Muscle layer of duodenum (tissue), 2 donors: Measurements from ENCODE around the gene PIAS1.
A peak's percentile ranks its signal among the peaks of the same experiment; 100 is the strongest.

Experiments
- H3K27ac ChIP-seq: one replicate; pipeline ENCODE4 v1.7.0; 2013; ENCODE audit warnings: mild to moderate bottlenecking, low read length
- H3K27me3 ChIP-seq: one replicate; pipeline ENCODE4 v1.7.0; 2013; ENCODE audit warnings: low read depth, mild to moderate bottlenecking, control low read depth, low read length
- H3K36me3 ChIP-seq, 2 donors: one replicate each; pipeline ENCODE4 v1.7.0; 2013; ENCODE audit warnings: low read length in 2 of 2, control low read depth in 1 of 2, mild to moderate bottlenecking in 1 of 2; ENCODE audit not compliant: insufficient read depth in 2 of 2, control insufficient read depth in 1 of 2
- H3K4me1 ChIP-seq, 2 donors: one replicate each; pipeline ENCODE4 v1.7.0; 2013; ENCODE audit warnings: low read length in 2 of 2, mild to moderate bottlenecking in 2 of 2, control low read depth in 1 of 2, moderate library complexity in 1 of 2; ENCODE audit not compliant: insufficient read depth in 2 of 2, control insufficient read depth in 1 of 2
- H3K4me3 ChIP-seq, 2 donors: one replicate each; pipeline ENCODE4 v1.7.0; 2013; ENCODE audit warnings: low read length in 2 of 2, low read depth in 1 of 2, mild to moderate bottlenecking in 1 of 2
- H3K9me3 ChIP-seq, 2 donors: one replicate each; pipeline ENCODE4 v1.7.0; 2013; ENCODE audit warnings: low read length in 2 of 2, control low read depth in 1 of 2, mild to moderate bottlenecking in 1 of 2; ENCODE audit not compliant: control insufficient read depth in 1 of 2
- donor health status: healthy.

PIAS1 gene

DNA sequence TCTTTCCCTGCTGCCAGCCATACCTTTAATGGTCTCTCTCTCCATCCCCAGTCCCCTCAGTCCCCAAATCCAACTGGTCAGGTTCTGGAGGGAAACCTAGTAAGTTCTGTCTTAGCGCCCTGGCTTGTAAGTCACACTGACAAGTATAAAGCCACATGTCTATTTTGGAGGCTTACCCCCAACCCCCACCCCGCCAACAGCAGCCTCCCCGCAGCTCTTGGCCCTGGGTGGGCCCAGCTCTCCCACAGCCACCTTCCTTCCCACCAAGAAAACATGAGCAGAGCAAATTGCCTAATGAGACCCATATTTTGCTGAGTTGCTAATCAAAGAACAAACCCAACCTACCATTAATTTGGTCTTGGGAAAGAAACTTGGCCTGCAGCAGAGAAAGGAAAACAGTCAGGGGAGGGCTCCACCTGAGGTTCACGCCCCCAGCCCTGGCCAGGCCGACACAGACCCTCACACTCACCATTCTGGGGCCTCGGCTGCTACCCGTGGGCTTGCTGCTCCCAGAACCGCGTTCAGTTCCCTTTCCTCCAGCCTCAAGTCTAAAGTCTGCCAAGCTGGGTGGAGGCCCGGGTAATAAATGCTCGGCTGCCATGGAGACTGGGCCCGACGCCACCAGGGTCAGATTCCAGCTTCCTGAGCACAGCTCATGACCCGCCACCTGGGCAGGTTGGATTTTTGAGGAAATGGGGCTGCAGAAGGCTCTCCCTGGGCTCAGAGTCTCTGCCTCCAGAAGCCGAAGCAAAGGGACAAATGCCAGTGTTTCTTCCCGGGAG is 150.9 kb downstream of the PIAS1 start, which contains the start of gene CALML4:
Gene CALML4, minus strand, starts transcription at position 557 of the 782 bp plus-strand sequence. Its CDS starts 85 bp downstream, at position 472.
- peaks cover 14 to 19% of the 10 kb centered on the region in 2 donors for H3K4me1 ChIP-seq
- peak within 1 kb of the TSS in 1 of 2 donors; percentile 67 for H3K4me3 ChIP-seq
- no peaks in the 10 kb centered on the region for H3K9me3 ChIP-seq
- peak within 1 kb of the TSS; percentile 77 for H3K27ac ChIP-seq
- no peaks in the 10 kb centered on the region for H3K27me3 ChIP-seq
- no peaks in the 10 kb centered on the region for H3K36me3 ChIP-seq

DNA sequence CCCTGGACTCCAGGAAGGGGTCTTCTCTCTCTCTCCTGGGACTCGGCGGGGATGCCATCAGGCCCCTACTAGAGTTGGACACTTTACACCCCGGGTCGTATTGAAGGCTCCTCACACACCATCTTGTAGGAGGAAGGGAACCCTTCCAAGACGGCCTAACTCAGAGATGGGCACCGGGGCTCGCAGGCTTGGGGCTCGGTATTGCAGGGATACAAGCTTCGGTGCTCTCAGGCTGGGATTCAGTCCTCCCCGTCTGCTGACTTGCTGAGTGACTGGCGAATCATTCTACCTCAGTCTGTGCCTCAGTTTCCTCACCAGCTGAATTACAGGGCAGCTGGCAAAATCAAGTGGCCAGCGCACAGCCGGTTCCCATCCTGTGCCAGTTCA is 151.4 kb downstream of the PIAS1 start:
- H3K27me3 ChIP-seq: no peaks in the 10 kb centered on the region
- peak overlapping the region in 1 of 2 donors; percentile 67 for H3K4me3 ChIP-seq
- H3K36me3 ChIP-seq: no peaks in the 10 kb centered on the region
- no peaks in the 10 kb centered on the region for H3K9me3 ChIP-seq
- H3K4me1 ChIP-seq: peaks cover 14 to 25% of the 10 kb centered on the region in 2 donors
- peak overlapping the region; percentile 77 for H3K27ac ChIP-seq

DNA sequence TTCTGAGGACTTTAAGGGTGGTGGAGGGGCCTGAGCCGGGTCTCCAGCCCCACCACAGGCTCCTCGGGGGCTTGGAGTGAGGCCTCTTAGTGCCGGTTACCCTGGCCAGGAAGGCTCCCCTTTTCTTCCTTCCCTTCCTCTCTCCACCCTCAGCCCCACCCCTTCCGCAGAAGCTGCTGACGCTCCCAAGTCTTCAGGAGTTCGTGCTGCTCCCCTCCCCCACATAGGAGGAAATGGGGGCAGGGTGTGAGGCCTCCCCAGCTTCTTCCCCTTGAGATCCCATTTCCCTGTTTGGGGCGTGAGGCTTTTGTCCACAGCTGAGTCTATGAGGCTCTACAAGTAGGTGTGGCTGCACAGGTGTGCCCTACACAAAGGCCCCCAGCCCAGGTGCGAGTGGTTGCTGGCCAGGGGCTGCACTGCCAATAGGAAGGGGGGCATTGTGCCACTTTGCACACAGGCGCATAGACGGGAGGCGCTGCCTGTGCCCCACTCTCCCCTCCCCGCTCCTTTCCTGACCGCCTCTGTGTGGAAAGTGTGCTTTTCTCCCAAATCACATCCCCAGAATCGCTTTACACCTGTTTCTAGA is 151.9 kb downstream of the PIAS1 start:
- H3K9me3 ChIP-seq: no peaks in the 10 kb centered on the region
- H3K4me1 ChIP-seq: peaks cover 14 to 30% of the 10 kb centered on the region in 2 donors
- H3K4me3 ChIP-seq: peak overlapping the region in 1 of 2 donors; percentile 67
- peak overlapping the region; percentile 77 for H3K27ac ChIP-seq
- H3K36me3 ChIP-seq: no peaks in the 10 kb centered on the region
- no peaks in the 10 kb centered on the region for H3K27me3 ChIP-seq

DNA sequence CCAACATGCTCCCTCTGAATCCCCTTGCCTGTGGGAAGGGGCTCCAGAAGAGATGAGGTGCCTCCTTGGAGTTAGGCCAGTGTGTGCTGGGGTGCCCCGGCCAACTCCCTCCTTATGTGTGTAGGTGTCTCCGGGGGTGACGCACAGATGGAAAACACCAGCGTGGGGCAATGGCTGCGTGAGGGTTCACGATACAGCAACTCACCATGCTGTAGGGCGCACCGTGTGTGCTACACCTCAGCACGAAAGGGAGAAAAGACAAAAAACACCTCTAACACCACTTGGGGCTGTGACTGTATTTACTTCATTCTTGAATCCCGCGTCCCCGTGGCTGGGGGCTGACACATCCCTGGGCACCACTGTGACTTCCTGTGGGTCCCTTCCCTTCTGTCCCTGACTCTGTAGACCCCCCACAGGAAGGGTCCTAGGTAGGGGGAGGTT is 152.6 kb downstream of the PIAS1 start:
- peak overlapping the region; percentile 45 for H3K27ac ChIP-seq

DNA sequence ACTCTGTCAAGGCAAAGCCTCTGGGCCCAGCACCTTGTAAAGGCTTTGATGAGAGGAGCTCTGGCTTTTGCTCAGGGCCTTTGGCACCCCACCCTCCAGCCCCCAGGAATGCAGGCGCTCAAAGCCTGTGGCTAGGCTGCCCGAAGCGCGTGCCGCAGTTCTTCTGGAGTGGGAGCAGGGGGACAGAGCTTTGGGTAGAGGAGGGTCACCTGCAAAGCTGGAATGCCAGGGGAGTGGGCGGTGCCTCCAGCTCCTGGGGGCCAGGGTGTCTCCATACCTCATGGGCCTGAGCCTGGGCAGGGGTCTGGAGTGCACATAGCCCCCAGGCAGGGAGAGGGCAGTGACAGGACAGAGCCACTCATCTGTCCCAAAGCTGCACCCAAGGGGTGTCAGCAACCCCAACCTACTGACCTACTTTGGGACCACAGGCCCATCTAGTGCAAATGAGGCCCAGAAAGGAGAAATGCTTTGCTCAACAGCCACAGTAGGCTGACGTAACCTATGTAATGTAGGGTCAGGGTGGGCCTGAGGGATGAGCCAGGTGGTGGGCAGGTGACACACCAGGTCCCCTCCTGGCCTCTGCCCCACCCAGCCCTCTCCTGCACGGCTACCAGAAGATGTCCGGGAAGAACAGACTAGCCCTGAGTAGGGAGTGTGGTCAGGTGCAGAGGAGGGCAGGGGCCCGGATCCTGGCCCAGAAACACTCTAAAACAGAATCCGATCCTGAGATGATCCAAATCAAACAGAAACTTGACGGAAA is 153.2 kb downstream of the PIAS1 start:
- no peaks in the 10 kb centered on the region for H3K36me3 ChIP-seq
- no peak overlapping the region for H3K4me3 ChIP-seq
- no peak overlapping the region for H3K27ac ChIP-seq
- peaks cover 14 to 31% of the 10 kb centered on the region in 2 donors for H3K4me1 ChIP-seq
- H3K9me3 ChIP-seq: no peaks in the 10 kb centered on the region
- H3K27me3 ChIP-seq: no peaks in the 10 kb centered on the region

More for the DNA sequence above, 152.6 kb downstream of the PIAS1 start:
- no peaks in the 10 kb centered on the region for H3K9me3 ChIP-seq
- no peak overlapping the region for H3K4me3 ChIP-seq
- no peaks in the 10 kb centered on the region for H3K36me3 ChIP-seq
- H3K27me3 ChIP-seq: no peaks in the 10 kb centered on the region
- H3K4me1 ChIP-seq: peaks cover 14 to 31% of the 10 kb centered on the region in 2 donors

DNA sequence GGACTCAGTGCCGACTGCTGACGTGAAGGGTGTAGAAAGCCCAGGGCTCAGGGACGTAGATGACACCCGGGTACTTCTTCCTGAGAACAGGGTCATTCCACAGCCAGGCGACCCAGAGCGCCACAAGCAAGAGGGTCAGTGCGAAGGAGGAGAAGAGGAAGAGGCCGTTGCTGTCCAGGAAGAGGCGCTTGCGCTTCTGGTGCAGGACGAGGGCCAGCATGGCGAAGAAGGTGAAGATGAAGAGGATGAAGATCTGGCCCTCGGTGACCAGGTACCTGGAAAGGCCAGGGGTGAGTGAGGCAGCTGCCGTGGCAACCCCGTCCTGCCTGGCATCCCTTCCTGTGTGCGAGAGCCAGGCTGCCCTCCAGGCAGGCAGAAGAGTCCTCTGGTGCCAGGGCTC is 154.0 kb downstream of the PIAS1 start:
- Histone ChIP-seq H3K4me1 (peaks cover 14 to 31% of the 10 kb centered on the region in 2 donors), H3K27me3 (no peaks in the 10 kb centered on the region), H3K9me3 (no peaks in the 10 kb centered on the region), H3K4me3 (no peak overlapping the region), H3K36me3 (no peaks in the 10 kb centered on the region), H3K27ac (no peak overlapping the region)

DNA sequence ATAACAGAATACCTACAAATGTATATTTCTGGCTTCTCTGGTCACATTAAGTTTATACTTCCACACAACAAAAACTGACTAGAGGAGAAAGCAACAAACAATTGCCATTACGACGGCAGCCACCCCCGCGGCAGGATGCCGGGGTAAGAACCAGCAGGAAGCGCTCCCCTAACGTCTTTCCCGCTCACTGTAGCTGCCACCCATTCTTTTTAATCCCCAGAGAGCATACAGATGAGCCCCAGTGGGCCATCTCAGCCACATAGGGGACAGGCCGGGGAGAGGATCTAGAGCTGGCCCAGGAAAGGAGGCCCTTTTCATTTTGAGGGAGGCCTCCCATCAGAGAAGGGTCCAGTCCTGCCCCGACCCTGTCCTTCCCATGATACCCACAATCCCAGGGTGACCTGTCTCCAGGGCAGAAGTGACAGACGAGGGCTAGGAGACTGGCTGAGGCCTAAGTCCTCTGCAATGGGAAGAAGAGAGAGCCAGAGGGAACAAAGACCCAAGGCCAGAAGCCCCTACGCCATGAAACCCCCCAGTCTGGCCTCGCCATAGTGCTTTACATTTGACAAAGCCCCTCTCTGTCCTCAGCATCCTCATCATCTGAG is 154.6 kb downstream of the PIAS1 start:
- H3K4me3 ChIP-seq: no peak overlapping the region
- peaks cover 14 to 31% of the 10 kb centered on the region in 2 donors for H3K4me1 ChIP-seq
- no peaks in the 10 kb centered on the region for H3K27me3 ChIP-seq
- H3K27ac ChIP-seq: no peak overlapping the region
- H3K9me3 ChIP-seq: no peaks in the 10 kb centered on the region
- no peaks in the 10 kb centered on the region for H3K36me3 ChIP-seq

DNA sequence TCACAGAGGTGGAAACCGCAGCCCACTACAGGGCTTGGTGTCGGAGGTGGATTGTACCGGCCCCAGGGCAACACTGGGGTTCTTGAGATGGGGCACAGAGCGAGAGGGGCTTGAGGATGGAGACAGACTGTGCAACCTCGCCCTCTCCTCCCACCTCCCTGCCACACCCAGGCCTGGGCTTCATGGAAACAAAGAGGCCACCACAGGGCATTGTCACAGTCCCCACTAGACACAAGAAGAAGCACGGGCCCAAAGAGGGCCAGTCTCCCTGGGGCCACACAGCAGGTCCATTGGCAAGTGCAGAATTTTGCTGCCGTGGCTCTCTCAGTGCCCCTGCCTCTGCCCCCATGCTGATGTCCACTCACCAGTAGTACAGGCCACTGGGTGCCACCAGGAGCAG is 155.2 kb downstream of the PIAS1 start:
- Histone ChIP-seq H3K27me3 (no peaks in the 10 kb centered on the region), H3K4me3 (no peak overlapping the region), H3K4me1 (peaks cover 14 to 30% of the 10 kb centered on the region in 2 donors), H3K36me3 (no peaks in the 10 kb centered on the region), H3K9me3 (no peaks in the 10 kb centered on the region), H3K27ac (no peak overlapping the region)

DNA sequence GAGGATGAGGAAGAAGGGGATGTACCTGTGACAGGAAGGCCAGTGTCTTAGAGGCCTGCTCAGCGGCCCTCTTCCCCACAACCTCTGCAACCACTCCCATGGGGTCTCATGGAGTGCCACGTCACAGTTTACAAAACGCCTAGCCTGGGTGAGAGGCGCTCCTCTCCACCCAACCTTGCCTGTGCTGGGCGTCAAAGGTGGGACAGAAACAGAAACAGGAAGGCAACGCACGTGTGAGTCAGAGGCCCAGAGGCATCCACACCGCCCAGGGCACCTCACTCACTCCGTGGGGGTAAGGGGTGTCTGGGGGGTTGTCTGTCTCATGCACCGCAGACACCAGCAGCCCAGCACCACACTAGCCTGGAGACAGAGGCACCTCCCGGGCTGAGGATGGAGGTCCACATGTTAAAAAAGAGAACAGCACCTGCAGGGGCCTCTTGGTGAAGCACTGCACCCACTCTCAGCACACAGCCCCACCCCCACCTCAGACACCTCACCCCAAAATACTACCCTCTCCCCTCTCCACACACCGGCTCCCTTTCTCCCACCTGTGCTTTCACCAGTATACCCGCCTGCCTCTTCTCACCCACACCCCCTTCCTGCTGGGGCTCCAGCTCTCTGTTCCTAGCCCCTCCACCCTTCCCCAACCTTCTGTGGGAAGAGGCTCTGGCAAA is 155.8 kb downstream of the PIAS1 start:
- H3K9me3 ChIP-seq: no peaks in the 10 kb centered on the region
- H3K27ac ChIP-seq: no peak overlapping the region
- no peak overlapping the region for H3K4me3 ChIP-seq

DNA sequence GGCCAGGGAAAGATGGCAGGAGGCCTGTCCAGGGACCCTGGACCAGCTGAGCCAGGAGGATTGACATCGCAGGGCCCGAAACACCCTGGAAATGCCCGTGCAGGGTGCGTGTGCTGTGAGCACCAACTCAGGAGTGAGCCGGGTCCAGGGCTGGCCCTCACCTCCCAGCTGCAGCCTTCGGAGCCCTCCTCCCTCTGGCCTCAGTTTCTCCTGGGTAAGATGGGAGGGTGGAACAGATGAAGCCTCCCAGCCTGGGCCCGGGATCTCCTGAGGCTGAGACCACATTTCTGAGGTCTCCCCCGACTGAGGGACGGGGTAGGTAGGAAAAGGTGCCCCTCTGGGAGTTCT is 156.3 kb downstream of the PIAS1 start:
- H3K27me3 ChIP-seq: no peaks in the 10 kb centered on the region
- H3K27ac ChIP-seq: no peak overlapping the region
- peak overlapping the region in 1 of 2 donors; percentile 48 for H3K4me3 ChIP-seq
- H3K9me3 ChIP-seq: no peaks in the 10 kb centered on the region
- H3K4me1 ChIP-seq: peaks cover 4 to 19% of the 10 kb centered on the region in 2 donors
- H3K36me3 ChIP-seq: no peaks in the 10 kb centered on the region

More for the DNA sequence above, 155.8 kb downstream of the PIAS1 start:
- Histone ChIP-seq H3K27me3 (no peaks in the 10 kb centered on the region), H3K4me1 (peaks cover 9 to 24% of the 10 kb centered on the region in 2 donors), H3K36me3 (no peaks in the 10 kb centered on the region)
